ENCODE data around the gene C1orf185.

Gene C1orf185

DNA sequence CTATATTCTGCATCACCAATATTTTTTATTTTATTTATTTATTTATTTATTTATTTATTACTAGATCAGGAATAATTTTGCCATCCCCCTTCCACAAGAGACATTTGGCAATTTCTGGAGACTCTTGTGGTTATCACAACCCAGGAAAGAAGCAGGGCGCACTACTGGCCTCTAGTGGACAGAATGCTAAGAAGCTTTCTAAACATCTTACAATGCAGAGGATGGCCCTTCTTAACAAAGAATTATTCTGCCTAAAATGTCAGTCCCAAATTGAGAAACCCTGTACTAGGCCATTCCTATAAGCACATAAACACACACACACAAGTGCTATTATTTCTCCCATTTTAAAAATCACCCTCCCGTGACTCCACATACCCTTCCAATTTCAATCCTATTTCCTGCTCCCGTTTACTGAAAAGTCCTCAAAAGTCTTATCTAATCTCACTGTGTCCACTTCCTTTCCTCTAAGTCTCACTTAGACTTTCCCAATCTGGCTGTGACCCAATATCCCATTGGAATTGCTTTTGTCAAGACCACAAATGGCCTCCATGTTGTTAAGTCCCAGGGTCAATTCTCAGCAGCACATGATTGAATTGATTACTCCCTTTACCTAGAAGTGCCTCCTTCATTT lies 90.3 kb downstream of the C1orf185 start:
- TF ChIP-seq, protein P1, sequence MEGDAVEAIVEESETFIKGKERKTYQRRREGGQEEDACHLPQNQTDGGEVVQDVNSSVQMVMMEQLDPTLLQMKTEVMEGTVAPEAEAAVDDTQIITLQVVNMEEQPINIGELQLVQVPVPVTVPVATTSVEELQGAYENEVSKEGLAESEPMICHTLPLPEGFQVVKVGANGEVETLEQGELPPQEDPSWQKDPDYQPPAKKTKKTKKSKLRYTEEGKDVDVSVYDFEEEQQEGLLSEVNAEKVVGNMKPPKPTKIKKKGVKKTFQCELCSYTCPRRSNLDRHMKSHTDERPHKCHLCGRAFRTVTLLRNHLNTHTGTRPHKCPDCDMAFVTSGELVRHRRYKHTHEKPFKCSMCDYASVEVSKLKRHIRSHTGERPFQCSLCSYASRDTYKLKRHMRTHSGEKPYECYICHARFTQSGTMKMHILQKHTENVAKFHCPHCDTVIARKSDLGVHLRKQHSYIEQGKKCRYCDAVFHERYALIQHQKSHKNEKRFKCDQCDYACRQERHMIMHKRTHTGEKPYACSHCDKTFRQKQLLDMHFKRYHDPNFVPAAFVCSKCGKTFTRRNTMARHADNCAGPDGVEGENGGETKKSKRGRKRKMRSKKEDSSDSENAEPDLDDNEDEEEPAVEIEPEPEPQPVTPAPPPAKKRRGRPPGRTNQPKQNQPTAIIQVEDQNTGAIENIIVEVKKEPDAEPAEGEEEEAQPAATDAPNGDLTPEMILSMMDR (IDR thresholded peaks at IDR 0.05) = peak; percentile 82

DNA sequence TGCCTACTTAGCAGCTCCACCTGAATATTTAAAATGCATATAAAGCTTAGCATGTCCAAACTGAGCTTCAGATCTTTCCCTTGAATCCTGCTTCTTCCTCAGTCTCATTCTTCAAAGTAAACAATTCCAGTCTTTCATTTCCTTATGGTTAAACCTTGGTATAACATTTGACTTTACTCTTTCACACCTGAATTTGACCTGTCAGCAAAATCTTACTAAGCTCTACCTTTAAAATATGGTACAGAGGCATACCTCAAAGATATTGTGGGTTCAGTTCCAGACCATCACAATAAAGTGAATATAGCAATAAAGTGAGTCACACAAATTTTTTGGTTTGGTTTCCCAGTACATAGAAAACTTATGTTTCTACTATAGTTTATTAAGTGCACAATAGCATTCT lies 91.5 kb downstream of the C1orf185 start:
- TF ChIP-seq, protein P1 (IDR thresholded peaks at IDR 0.05) = no peak

Measured in LNCAP (cell line).